Heart left ventricle (tissue), 13 donors: ENCODE data around the gene COPS7B.

Source experiments
- CTCF ChIP-seq, 12 donors: fragments of 200-600 bp; sonication (generic) in 4 of 12; IDR thresholded peaks; one replicate each; pipeline versions ENCODE4 v1.5.0 to v1.8.0; 2018 to 2022; ENCODE audit warnings: antibody characterized with exemption in 12 of 12, mild to moderate bottlenecking in 5 of 12
- POLR2A ChIP-seq, 2 donors: fragments of 450-650 bp; IDR thresholded peaks; one replicate each; pipeline ENCODE4 v1.6.1; 2017; ENCODE audit warnings: antibody characterized with exemption in 2 of 2, mild to moderate bottlenecking in 2 of 2, moderate library complexity in 2 of 2
- donor health status: ischemic (EF 13 %, LVEDD 7.1; RV severe dilation, severe dysfunction).
- donor health status: DM: no; HTN: yes; CAD: no.
- donor health status: DM: no; HTN: no; CAD: no.
- donor health status: ischemic (EF 25% LVEDD 6.9; RV normal size, moderate dysfunction).
- donor health status: ischemic (EF 25% LVEDD 5.7; RV mildly dilated, moderate dysfunction).
- donor health status: ischemic (EF 35%, LVEDD 5.7; RV mildly dilated, moderate dysfunction).
- donor health status: nonischemic (EF 11% LVEDD 7.7; RV severe dilation, severe dysfunction).
- donor health status: DM: yes; HTN: yes; CAD: no.
- donor health status: PGD.
- donor health status: ischemic (EF 29% LVEDD 5.4; RV normal size, mild dysfunction).
- donor health status: nonischemic (EF 23%, LVEDD 6.1; RV moderate dilation, normal function).

DNA sequence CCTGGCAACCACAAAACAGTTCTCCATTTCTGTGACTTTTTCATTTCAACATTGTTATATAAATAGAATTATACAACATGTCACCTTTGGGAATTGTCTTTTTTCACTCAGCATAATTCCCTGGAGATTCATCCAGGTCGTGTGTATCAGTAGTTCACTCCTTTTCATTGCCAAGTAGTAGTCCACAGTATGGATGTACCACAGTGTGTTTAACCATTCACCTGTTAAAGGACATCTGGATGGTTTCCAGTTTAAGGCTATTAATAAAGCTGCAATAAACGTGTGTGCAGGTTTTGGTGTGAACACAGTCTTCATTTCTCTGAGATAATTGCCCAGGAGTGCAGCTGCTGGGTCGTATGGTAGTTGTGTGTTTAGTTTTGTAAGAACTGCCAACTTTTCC lies 35.7 kb downstream of the COPS7B start:
- TF ChIP-seq CTCF (IDR thresholded peaks at IDR 0.05) (no peak), POLR2A (IDR thresholded peaks at IDR 0.05) (no peak)
